Left lobe of liver (tissue), 2 donors: ENCODE measurements around the gene AGGF1. TPM values are rescaled to one million over a fixed set of nuclear protein-coding genes. Genes with fewer than 3 reads are reported as not detected.
"Not testable (repeated sequence)": the region's sequence is repeated elsewhere in the genome, so short reads cannot be mapped to it uniquely, and the experiment has no call there.

Experiments used
- ATAC-seq: fragments of 200-7000 bp; cut with Tn5 transposase; one replicate; pipeline ENCODE4 v1.9.1; 2020; ENCODE audit warnings: mild to moderate bottlenecking, moderate library complexity
- DNase-seq: peaks from one replicate; pipeline ENCODE4 v3.0.0-alpha.2; 2020; ENCODE audit warnings: low spot score
- total RNA-seq: library from RNA; stranded (reverse); gene quantifications from one replicate; pipeline ENCODE4 v1.2.1, GENCODE V29; 2021
- donor health status: DM: no; HTN: no; CAD: no; lungs with moderate emphysema.
- donor health status: DM: no; HTN: yes; CAD: no.

AGGF1 gene, protein sequence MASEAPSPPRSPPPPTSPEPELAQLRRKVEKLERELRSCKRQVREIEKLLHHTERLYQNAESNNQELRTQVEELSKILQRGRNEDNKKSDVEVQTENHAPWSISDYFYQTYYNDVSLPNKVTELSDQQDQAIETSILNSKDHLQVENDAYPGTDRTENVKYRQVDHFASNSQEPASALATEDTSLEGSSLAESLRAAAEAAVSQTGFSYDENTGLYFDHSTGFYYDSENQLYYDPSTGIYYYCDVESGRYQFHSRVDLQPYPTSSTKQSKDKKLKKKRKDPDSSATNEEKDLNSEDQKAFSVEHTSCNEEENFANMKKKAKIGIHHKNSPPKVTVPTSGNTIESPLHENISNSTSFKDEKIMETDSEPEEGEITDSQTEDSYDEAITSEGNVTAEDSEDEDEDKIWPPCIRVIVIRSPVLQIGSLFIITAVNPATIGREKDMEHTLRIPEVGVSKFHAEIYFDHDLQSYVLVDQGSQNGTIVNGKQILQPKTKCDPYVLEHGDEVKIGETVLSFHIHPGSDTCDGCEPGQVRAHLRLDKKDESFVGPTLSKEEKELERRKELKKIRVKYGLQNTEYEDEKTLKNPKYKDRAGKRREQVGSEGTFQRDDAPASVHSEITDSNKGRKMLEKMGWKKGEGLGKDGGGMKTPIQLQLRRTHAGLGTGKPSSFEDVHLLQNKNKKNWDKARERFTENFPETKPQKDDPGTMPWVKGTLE
- total RNA-seq, result 12.0 TPM

DNA sequence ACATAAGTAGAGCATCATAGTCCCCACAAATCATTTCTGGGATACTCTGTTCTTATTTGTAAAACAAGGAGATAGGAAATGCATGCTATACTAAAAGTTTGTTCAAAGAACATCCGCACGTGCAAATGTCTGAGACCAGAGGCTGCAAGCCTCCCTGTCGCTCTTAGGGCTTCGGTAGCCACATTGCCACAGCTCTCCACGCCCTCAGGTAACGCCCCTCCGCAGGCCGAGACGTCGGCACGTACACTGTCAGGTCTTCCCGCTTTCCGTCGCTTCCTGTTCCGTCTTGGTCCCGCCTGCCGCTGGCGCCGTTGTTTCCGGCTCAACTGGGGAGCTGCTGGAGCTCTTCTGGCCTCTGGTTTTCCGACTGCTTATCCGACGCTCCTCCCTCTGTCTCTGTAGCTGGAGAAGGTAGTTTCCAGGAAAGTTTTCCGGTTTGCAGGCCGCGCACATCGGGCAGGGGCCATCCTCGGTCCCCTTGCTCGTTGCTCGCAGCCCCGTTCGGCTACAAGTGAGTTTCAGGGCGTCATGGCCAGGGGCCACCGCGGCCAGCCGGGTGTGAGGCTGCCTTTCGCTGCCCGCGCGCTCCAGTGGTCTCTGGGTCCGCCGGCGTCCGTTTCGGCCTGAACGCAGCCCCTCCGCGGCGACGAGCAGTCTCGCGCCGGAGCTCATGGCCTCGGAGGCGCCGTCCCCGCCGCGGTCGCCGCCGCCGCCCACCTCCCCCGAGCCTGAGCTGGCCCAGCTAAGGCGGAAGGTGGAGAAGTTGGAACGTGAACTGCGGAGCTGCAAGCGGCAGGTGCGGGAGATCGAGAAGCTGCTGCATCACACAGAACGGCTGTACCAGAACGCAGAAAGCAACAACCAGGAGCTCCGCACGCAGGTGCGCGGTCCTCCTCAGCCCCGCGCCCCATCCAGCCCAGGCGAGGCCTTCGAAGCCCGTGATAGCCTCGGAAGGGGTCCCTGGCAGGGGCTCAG is at the start of gene AGGF1:
TSS of gene AGGF1 (plus strand) at position 308 of the 975 bp plus-strand sequence. CDS start at position 671, 363 bp downstream.
- peak; percentile 98 for ATAC-seq
- peak; percentile 95 for DNase-seq

DNA sequence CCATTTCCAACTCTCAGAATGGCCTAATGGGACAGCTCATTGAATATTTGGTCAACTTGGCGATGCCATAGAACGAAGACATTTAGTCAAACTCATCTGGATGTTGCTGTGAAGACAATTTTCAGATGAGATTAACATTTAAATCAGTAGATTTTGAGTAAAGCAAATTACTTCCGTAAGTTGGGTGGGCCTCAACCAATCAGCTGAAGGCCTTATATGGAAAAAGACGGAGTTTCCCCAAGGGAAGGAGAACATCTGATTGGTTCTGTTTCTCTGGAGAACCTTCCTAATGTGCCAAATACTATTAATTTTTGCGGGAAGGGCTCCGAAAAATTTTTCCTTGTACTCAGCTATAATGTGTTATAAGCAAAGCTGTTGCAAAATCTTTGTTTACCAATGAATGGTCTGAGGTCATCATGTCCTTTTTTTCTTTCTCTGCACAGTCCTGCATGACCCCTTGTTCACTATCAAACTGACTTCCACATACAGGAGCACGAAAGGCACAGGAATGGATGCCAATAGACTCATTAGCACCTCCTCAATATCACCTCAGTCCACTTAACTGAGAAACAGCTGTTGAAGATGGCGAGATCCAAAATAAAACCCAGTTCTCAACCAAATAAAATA is 49.6 kb upstream of the AGGF1 start:
- DNase-seq (no peak), ATAC-seq (peak; percentile 39)

DNA sequence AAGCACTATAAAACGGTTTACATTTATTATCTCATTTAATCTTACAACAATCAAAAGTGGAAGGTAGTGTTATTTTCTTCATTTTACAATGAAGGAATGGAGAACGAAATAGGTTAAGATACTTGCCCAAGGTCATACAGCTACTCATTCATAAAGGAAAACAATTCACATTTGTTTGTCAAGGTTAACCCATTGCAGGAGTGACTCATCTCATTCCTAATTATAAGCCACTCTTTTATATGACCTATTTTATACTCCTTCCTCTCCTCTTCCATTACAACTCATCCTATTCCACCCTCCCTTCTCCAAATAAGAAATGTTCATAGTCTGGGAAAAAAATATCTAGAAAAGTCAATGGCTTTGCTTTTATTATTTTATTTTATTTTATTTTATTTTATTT is 47.8 kb upstream of the AGGF1 start:
- DNase-seq, result no peak
- no peak for ATAC-seq

DNA sequence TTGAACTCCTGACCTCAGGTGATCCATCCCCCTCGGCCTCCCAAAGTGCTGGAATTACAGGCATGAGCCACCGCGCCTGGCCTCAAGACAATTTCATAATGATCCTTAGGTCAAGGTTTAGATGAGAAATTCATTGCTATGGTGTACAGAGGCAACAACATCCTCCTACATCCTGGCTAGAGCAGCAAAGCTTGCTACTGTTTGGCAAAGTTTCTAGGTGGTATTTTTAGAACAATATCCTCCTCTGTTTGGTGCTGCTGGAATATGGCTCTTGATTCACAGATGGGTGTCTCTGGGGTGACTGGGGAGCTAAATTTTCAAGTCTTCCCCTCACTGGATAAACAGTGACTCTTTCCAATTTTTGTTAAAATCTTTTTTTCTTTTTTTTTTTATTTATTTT is 46.7 kb upstream of the AGGF1 start:
- DNase-seq (no peak), ATAC-seq (no peak)

DNA sequence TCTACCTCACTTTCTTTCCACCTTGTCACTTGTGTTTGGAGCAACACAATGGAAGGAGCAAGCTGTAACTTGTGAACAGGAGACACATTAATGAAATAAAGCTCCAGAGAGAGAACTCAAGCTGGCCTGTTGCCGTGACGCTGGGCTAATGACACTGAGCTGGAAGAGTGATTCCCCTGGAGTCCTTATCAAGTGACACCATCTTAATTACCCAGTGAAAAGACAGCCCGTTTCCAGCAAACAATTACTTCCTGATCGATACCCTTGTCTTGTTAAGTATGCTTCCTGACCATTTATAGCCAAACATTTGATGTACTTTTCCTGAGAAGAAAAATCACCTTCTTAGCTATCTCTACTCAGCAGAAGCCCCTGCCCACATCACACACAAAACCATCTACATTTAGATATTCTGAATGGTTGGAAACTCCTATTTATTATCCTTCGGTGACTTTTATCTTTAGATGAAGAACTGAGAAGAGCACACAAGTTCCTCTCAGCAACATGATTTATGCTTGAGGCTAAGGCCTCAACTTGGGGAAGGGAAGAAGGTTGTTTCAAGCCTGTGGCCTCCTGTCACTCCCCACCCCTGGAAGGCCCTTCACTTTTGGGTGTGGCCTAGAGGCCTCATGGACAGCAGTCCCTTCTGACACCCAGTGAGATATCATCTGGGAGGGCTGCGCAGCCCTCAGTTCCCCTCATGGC is 43.2 kb upstream of the AGGF1 start:
- DNase-seq (no peak), ATAC-seq (no peak)

DNA sequence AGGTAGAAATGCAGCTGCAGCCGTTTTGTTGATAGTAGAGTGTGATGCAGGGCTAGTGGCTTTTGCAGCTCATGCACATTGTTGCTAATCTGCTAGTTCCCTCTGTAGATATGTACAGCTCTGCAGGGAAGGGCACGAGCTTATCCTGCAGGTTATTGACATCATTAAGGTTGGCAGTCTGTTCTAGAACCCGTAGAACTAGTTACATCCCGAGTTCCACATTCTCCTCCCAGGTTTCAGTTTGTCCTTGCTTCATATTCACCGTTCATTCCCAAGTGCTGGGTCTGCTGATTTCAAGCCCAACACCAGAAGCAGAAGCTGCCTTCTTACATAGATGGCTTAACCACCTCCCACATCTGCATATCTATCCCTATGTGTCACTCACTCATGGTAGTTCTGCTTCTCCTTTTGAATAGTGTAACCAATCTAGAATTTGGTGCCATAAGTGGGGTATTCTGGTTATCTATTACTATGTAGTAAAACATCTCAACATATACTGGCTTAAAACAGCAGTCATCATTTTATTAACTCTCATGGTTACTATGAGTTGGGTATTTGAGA is 39.2 kb upstream of the AGGF1 start:
- ATAC-seq (no peak), DNase-seq (no peak)

DNA sequence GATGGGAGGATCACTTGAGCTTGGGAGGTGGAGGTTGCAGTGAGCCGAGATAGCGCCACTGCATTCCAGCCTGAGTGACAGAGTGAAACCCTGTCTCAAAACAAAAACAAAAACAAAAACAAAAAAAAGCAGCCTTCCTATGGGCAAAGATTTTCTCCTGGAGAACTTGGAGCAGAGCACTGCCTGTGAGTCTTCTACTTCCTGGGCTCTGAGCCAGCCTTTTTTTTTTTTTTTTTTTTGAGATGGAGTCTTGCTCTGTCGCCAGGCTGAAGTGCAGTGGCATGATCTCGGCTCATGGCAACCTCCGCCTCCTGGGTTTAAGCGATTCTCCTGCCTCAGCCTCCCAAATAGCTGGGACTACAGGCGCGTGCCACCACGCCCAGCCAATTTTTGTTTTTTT is 36.8 kb upstream of the AGGF1 start:
- ATAC-seq, DNase-seq: not testable (repeated sequence)

DNA sequence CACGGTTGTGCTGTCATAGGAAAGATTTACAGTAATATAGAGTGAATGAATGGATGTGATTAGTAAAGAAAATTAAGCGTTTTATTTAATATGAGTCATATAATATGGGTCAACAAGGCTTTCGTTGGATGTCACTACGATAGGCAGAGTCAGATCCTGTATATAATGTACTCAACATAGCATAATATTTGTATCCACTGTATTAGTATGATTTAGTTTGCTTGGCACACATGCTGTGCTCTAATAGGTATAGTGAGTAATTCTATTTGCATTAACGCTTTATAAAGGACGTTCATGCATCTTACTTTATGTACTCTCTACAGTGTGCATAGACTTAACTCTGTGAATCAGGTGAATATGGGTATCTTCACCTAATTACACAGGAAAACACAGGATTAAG is 35.9 kb upstream of the AGGF1 start:
- no peak for ATAC-seq
- DNase-seq, result no peak

DNA sequence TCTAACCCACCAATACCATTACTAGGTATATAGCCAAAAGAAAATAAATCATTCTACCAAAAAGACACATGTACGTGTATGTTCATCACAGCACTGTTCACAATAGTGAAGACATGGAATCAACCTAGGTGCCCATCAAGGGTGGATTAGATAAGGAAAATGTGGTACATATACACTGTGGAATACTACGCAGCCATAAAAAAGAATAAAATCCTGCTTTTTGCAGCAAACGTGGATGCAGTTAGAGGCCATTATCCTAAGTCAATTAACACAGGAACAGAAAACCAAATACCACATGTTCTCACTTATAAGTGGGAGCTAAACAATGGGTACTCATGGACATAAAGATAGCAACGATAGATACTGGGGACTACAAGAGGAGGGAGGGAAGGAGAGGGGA is 32.0 kb upstream of the AGGF1 start:
- not testable (repeated sequence) for ATAC-seq, DNase-seq

DNA sequence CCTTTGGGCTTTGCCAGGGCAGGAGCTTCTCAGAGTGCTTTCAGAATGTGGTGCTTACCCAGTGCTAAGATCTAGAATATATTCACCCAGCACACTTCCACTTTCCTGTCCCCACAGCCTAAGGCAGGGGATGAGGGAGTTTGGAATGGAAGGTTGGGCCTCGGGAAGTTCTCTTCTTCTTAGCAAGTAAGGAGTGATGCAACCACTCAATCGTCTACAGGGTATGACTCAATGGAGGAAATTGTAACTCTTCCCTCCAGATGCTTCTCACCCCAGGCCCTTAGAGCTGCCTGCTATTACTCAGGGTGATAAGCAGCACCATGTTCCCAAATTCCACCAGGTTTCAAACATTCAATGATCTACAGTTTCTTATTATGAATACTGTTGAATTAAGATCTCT is 30.8 kb upstream of the AGGF1 start:
- no peak for DNase-seq
- no peak for ATAC-seq

DNA sequence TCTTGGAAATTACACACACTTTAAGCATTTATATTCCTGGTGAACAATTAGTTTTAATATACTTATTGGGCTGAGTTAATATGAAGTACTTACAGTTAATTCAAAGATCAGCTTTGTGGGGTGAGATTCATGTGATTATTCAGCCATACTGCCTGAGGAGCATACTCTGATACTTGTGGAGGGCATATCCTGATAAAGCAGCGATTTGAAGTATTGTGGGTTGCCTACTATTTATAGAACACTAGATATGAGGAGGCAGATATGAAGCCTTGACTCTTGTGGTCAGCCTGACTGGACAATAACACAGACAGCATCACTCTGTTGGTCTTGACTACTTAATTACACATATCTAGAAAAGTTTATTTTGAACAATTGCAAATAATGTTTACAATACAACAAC is 27.0 kb upstream of the AGGF1 start:
- DNase-seq (no peak), ATAC-seq (no peak)

DNA sequence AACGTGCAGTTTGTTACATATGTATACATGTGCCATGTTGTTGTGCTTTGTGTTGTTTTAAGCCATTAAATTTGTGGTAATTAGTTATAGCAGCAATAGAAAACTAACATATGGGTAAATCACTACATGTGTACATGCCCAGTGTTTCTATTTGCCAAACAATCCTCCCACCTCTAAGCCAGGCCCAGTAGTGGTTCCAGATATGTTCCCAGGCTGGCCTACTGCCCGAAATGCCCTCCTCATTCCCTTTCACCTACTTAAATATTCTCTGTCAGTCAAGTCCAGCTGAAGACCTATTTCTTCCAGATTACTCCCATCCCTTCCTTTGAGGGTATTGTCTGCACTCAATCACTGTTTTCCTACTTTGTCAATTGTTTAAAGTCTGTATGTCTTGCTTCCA is 24.1 kb upstream of the AGGF1 start:
- ATAC-seq, result no peak

DNA sequence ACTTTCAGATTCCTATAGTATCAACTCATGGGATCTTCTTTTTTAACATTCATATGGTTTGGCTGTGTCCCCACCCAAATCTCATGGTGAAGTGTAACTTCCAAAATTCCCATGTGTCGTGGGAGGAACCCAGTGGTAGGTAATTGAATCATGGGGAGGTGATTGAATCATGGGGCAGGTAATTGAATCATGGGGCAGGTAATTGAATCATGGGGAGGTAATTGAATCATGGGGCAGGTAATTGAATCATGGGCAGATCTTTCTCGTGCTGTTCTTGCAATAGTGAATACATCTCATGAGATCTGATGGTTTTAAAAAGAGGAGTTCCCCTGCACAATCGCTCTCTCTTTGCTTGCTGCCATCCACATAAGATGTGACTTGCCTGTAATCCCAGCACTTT is 21.8 kb upstream of the AGGF1 start:
- ATAC-seq (no peak), DNase-seq (no peak)

More for the DNA sequence above, 24.1 kb upstream of the AGGF1 start:
- DNase-seq, result no peak

DNA sequence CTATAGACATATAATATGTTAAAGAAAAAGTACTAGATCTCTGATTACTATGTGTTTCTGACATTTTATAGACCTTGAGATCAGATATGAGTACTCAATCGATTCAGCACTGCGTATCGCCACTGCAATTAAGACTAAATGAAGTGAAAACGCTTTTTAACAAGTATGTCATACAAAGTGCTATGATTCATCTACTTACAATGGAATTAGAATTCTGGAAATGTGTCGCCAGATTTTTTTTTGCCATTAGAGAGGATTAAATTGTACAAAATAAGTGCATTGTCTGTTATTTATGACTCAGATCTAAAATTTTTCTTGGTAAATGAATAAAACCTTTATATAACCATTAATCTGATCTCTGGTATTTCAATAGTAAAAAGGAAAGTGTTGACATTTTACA is 20.0 kb upstream of the AGGF1 start:
- ATAC-seq, result no peak
- no peak for DNase-seq

DNA sequence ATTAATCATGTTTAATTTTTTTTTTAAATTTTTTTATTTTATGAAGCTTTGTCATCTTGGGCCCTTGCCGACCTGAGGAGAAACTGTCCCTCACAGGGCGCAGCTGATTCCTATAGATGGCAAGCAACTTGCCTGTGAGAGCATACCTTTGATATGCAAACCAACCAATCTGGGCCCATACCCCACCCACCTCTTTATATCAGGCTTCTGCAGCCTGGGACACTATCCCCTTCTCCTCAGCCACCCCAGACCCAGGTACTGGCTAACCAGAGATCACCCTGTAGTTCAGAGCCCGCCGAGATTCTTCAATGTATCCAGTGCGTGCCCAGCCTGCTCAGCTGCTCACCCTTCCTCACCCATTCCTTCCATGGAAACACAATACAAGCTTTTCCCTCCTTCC is 18.7 kb upstream of the AGGF1 start:
- ATAC-seq, result no peak

DNA sequence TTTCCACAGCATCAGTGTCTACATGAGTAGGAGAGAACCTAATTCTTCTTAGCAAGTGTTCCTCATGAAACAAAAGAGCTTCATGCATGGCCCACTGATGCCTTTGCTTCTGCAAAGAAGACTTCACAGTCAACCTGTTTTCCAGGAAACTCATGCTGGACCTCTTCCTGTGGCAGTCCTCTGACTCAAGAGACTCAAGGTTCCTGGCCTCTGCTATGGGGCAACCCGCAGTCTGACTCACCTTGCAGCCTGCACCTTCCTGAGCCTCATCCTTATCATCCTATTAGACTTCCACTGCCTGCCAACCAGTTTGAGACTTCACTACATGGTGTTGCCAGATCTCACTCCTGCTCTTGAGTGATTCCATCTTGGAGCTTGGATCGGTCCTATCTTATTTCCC is 17.6 kb upstream of the AGGF1 start:
- ATAC-seq (no peak), DNase-seq (no peak)

More for the DNA sequence above, 18.7 kb upstream of the AGGF1 start:
- no peak for DNase-seq

DNA sequence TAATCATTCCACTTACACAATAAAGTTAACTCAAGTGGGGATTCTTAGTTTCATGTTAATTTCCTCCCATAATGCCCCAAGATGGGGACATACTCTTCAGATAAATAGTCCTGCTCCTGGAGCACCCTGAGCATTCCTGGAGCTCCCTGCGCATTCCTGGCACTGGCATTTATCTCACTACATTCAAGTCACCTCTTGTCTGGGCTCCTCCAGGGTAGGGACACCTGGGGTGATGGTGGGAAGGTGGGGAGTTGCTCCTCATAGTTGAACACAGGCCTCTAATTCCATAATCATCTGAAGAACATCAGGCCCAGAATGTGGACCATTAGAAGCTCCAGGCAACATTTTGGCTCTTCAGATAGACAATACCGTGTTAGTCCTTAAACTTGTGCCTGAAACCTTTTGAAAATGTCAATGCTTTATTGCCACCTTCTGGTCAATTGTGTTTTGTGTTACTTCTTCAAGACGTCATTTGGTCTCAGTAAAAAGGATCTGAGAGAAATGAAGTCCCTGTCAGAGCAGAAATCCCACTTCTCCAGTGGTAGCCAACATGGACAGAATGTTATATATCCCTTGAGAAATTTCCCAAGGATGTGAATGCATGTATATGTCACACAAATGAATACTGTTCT is 14.2 kb upstream of the AGGF1 start:
- peak; percentile 89 for ATAC-seq
- DNase-seq, result no peak

DNA sequence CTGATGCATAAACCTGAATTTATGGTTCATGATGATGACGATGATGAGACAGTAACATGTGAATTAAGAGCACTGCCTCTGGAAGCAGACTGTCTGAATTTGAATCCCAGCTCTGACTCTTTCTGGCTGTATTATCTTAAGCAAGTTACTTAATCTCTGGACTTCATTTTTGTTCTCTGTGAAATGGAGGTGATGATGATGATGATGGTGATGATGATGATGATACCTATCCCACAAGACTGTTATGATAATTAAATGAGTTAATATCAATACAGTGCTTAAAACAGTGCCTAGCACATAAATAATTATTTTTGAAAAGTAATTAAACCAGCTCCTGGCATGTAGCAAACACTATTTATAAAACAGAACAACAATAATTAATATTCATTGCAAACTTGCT is 13.2 kb upstream of the AGGF1 start:
- ATAC-seq, result no peak
- no peak for DNase-seq

DNA sequence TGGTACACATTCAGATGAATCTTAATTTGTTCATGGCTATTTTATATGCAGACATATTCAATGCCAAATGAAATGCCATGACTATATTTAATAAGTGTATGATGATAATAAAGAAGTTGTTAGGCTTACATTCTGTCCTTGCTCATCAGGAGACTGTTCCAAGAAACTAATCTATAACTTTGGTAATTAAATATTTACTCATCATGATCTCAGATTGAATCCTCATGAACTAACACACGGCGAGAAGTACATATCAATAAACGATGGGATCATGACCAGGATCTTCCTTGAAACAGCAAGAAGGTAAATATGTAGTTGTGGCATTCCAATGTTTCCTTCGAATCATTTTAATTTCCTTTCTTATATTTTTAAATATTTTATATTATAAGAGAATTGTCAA is 12.5 kb upstream of the AGGF1 start:
- no peak for ATAC-seq
- DNase-seq, result no peak
